Measurements from ENCODE around the gene CSNK1G1. TPM values are rescaled to one million over a fixed set of nuclear protein-coding genes. Genes with fewer than 3 reads are reported as not detected.

The CSNK1G1 gene
- total and polyA plus RNA-seq, 7 donors: 3.0 to 24.3 (median 7.8) TPM

GRCh38 chr15:64146041-64146440 lies 209.9 kb downstream of the CSNK1G1 start:
- Histone ChIP-seq H3K9me3 (no peaks in the 10 kb centered on the region), H3K4me3 (no peak overlapping the region), H3K27ac (no peak overlapping the region), H3K4me1 (peaks cover 0 to 1% (median under 1%) of the 10 kb centered on the region in 4 donors), H3K36me3 (peaks cover 0 to 43% (median 7%) of the 10 kb centered on the region in 4 donors), H3K27me3 (peaks cover 2 to 9% (median 4%) of the 10 kb centered on the region in 3 donors)
- intact Hi-C loops (cut with DNase I): no loop called here
- WGBS, 2 donors: 87 to 89% methylated on average over 6 of the region's 6 CpGs
- peak; percentile 59 for DNase-seq
- TF ChIP-seq POLR2A (IDR thresholded peaks at IDR 0.05): no peak
- TF ChIP-seq, protein P1, sequence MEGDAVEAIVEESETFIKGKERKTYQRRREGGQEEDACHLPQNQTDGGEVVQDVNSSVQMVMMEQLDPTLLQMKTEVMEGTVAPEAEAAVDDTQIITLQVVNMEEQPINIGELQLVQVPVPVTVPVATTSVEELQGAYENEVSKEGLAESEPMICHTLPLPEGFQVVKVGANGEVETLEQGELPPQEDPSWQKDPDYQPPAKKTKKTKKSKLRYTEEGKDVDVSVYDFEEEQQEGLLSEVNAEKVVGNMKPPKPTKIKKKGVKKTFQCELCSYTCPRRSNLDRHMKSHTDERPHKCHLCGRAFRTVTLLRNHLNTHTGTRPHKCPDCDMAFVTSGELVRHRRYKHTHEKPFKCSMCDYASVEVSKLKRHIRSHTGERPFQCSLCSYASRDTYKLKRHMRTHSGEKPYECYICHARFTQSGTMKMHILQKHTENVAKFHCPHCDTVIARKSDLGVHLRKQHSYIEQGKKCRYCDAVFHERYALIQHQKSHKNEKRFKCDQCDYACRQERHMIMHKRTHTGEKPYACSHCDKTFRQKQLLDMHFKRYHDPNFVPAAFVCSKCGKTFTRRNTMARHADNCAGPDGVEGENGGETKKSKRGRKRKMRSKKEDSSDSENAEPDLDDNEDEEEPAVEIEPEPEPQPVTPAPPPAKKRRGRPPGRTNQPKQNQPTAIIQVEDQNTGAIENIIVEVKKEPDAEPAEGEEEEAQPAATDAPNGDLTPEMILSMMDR (IDR thresholded peaks at IDR 0.05): no peak
- no peak for TF ChIP-seq EP300 (IDR thresholded peaks at IDR 0.05)
- TF ChIP-seq POLR2AphosphoS5 (IDR thresholded peaks at IDR 0.05): no peak

- Histone ChIP-seq H3K9me3 (no peaks in the 10 kb centered on the region), H3K4me1 (no peaks in the 10 kb centered on the region), H3K4me3 (no peak overlapping the region), H3K36me3 (peaks cover 0 to 48% (median 7%) of the 10 kb centered on the region in 4 donors), H3K27me3 (no peaks in the 10 kb centered on the region), H3K27ac (no peak overlapping the region)
- TF ChIP-seq, protein P1 (IDR thresholded peaks at IDR 0.05): no peak
- no peak for TF ChIP-seq EP300 (IDR thresholded peaks at IDR 0.05)
- DNase-seq: peak; percentile 45
- 86 to 89% methylated on average over 14 of the region's 14 CpGs for WGBS, 2 donors
- intact Hi-C loops (cut with DNase I): no loop called here
Observed at GRCh38 chr15:64144565-64145281, 211.2 kb downstream of the CSNK1G1 start.

GRCh38 chr15:64144192-64144564 lies 211.8 kb downstream of the CSNK1G1 start:
- DNase-seq: peak; percentile 30
- intact Hi-C loops (cut with DNase I): no loop called here
- WGBS, 2 donors: 87 to 90% methylated on average over 8 of the region's 8 CpGs
- Histone ChIP-seq H3K4me3 (no peak overlapping the region), H3K27me3 (no peaks in the 10 kb centered on the region), H3K9me3 (no peaks in the 10 kb centered on the region), H3K27ac (no peak overlapping the region), H3K4me1 (no peaks in the 10 kb centered on the region), H3K36me3 (peaks cover 0 to 48% (median 7%) of the 10 kb centered on the region in 4 donors)
- TF ChIP-seq, protein P1 (IDR thresholded peaks at IDR 0.05): no peak
- no peak for TF ChIP-seq POLR2A (IDR thresholded peaks at IDR 0.05)
- TF ChIP-seq EP300 (IDR thresholded peaks at IDR 0.05): no peak
- no peak for TF ChIP-seq POLR2AphosphoS5 (IDR thresholded peaks at IDR 0.05)

DNA sequence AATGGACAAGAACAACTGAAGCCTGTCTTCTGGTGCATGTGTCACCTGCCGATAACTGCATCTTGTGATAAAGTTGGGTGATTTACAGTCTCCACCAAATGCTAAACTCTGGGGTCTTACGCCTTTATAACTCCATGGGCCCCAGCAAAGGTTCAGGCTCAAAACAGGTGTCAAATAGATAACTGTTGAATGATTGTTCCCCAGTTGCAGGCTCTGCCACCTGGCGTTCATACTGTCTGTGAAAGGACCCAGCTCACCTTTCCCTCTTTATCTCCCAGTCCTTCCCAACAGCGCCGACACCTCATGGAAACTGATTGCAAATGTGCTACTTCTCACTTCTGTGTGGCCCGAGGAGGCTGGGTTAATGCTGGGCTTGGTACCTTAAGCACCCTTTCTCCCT lies 212.7 kb downstream of the CSNK1G1 start:
- Histone ChIP-seq H3K4me3 (no peak overlapping the region), H3K9me3 (no peaks in the 10 kb centered on the region), H3K27ac (no peak overlapping the region), H3K36me3 (peaks cover 0 to 55% (median 13%) of the 10 kb centered on the region in 4 donors), H3K4me1 (no peaks in the 10 kb centered on the region), H3K27me3 (no peaks in the 10 kb centered on the region)
- intact Hi-C loops (cut with DNase I): no loop called here
- TF ChIP-seq, protein P1 (IDR thresholded peaks at IDR 0.05): no peak
- TF ChIP-seq POLR2A (IDR thresholded peaks at IDR 0.05) (no peak), EP300 (IDR thresholded peaks at IDR 0.05) (no peak), POLR2AphosphoS5 (IDR thresholded peaks at IDR 0.05) (no peak)
- no peak for DNase-seq
- WGBS, 2 donors: 88 to 93% methylated on average over 6 of the region's 6 CpGs
